GM12878 (cell line): ENCODE results near the gene WDR41. TPM values are rescaled to one million over a fixed set of nuclear protein-coding genes. Genes with fewer than 3 reads are reported as not detected.

Experiments
- BACH1 ChIP-seq: fragments of 450-650 bp; IDR thresholded peaks from 2 replicates; pipeline ENCODE4 v1.6.1; 2017; ENCODE audit warnings: mild to moderate bottlenecking, borderline replicate concordance
- BRCA1 ChIP-seq: IDR thresholded peaks from 2 replicates; pipeline ENCODE4 v1.6.1; 2011; ENCODE audit warnings: low read depth, low read length, improper control_type of control experiment
- IKZF1 ChIP-seq: fragments of 450-650 bp; conservative IDR thresholded peaks from 2 replicates; pipeline ENCODE4 v1.6.1; 2017; ENCODE audit warnings: antibody characterized with exemption, mild to moderate bottlenecking
- MYC ChIP-seq: IDR thresholded peaks from 2 replicates; pipeline ENCODE4 v1.6.1; 2011; ENCODE audit warnings: mild to moderate bottlenecking, low read length, moderate library complexity, inconsistent platforms; ENCODE audit not compliant: insufficient read depth, insufficient replicate concordance, insufficient read length, severe bottlenecking
- SIN3A ChIP-seq: IDR thresholded peaks from 2 replicates; pipeline ENCODE4 v1.6.1; 2012; ENCODE audit warnings: low read depth, low read length, improper control_type of control experiment
- SMC3 ChIP-seq: IDR thresholded peaks from 2 replicates; pipeline ENCODE4 v1.6.1; 2011; ENCODE audit warnings: low read length, improper control_type of control experiment, borderline replicate concordance
- WRNIP1 ChIP-seq: IDR thresholded peaks from 2 replicates; pipeline ENCODE4 v1.6.1; 2011; ENCODE audit warnings: low read depth, low read length, improper control_type of control experiment, borderline replicate concordance
- ZNF24 ChIP-seq: fragments of 450-650 bp; IDR thresholded peaks from 2 replicates; pipeline ENCODE4 v1.6.1; 2017; ENCODE audit warnings: antibody characterized with exemption, mild to moderate bottlenecking
- polyA plus RNA-seq, 11 experiments: library from polyadenylated mRNA; depleted of rRNA in 4 of 11; unstranded in 6 of 11; stranded (reverse) in 5 of 11; fragments of >200 nt; fragmentation: Nextera tagmentation in 4 of 11; fragmentation: Illumina TruSeq in 1 of 11; extraction: Ambion mirVana in 4 of 11; extraction: Trizol in 1 of 11; gene quantifications; 1 replicate in 1 of 11; 2 replicates in 10 of 11; pipeline versions ENCODE4 v1.2.1 to v1.2.3, GENCODE V29; 2011 to 2016; ENCODE audit warnings: inconsistent platforms in 2 of 11, missing spikeins in 2 of 11, low read depth in 1 of 11
- total RNA-seq, 4 experiments: library from RNA; depleted of rRNA in 3 of 4; stranded (reverse); fragments of >200 nt in 3 of 4; fragmentation: Illumina TruSeq in 1 of 4; extraction: Trizol in 1 of 4; gene quantifications; 2 replicates each; pipeline versions ENCODE4 v1.2.1 to v1.2.3, GENCODE V29; 2013 to 2021
- TF ChIP-seq, protein P1 (sequence below): fragments of 450-650 bp; IDR thresholded peaks from 2 replicates; pipeline ENCODE4 v1.6.1; 2017; ENCODE audit warnings: mild to moderate bottlenecking, moderate library complexity
- TF ChIP-seq, protein P2 (sequence below): fragments of 450-650 bp; IDR thresholded peaks from 2 replicates; pipeline ENCODE4 v1.6.1; 2016; ENCODE audit warnings: mild to moderate bottlenecking
- TF ChIP-seq, protein P3 (sequence below), 3 experiments: IDR thresholded peaks in 2 of 3; conservative IDR thresholded peaks in 1 of 3; 2 replicates each; pipeline ENCODE4 v1.5.1; 2011; ENCODE audit warnings: low read depth in 3 of 3, low read length in 3 of 3, mild to moderate bottlenecking in 3 of 3, control low read depth in 2 of 3, moderate library complexity in 2 of 3, inconsistent platforms in 1 of 3, mixed read lengths in 1 of 3; ENCODE audit not compliant: control insufficient read depth in 2 of 3, insufficient read depth in 1 of 3; ENCODE audit errors: extremely low read depth in 1 of 3
- TF ChIP-seq, protein P4 (sequence below): fragments of 450-650 bp; formaldehyde crosslinking; IDR thresholded peaks from 2 replicates; pipeline ENCODE4 v1.4.0; 2020; ENCODE audit warnings: mild to moderate bottlenecking, moderate library complexity
- TF ChIP-seq, protein P5 (sequence below): IDR thresholded peaks from 2 replicates; pipeline ENCODE4 v1.6.1; 2012; ENCODE audit warnings: low read depth, low read length, improper control_type of control experiment

Gene WDR41
- total and polyA plus RNA-seq, 10 of the 15 experiments (the other 5 are each of a cell fraction or from before 2014, with no cell fraction given), result 60.0 to 124 (median 84.4) TPM

DNA sequence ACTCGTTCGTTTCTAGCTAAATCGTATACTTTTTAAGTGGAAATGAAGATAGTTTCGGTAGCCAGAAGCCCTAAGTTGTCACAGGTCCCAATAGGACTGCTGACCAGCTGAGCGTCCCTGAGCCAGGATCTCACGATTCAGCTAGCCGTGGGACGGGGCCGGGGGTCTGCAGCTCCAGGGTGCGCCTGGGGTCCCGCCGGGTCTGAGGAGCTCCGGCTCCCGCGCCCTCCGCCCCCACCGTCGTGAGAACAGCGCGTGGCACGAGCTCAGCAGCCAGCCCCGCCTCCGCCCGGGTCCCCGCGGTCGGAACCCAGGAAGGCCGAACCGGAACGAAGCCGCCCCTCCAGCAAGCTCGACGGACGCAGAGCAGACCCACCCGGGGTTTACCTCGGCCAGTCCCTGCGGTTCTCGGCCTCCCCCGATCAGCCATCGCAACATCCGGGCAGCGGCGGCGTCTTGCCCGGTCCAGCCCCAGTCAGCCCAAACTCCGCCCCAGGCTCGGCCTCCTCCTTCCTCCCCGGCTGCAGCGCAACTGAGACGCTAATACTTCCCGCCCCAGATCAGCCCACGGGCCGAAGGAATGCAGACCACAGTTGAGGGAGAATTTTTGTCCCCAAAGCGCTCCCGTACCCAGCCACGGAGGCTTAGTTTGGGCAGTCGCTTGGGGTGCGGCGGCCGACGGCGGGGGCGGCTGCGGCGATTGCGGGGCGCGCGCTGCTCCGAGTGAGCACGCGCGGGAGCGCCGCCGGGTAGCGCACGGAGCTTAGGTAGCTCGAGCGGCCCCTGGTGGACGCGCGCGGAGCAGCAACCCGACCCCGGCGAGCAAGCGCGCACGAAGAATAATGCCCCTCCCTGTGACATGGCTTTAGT, at the start of gene WDR41 (continued):
- TF ChIP-seq, protein P1, sequence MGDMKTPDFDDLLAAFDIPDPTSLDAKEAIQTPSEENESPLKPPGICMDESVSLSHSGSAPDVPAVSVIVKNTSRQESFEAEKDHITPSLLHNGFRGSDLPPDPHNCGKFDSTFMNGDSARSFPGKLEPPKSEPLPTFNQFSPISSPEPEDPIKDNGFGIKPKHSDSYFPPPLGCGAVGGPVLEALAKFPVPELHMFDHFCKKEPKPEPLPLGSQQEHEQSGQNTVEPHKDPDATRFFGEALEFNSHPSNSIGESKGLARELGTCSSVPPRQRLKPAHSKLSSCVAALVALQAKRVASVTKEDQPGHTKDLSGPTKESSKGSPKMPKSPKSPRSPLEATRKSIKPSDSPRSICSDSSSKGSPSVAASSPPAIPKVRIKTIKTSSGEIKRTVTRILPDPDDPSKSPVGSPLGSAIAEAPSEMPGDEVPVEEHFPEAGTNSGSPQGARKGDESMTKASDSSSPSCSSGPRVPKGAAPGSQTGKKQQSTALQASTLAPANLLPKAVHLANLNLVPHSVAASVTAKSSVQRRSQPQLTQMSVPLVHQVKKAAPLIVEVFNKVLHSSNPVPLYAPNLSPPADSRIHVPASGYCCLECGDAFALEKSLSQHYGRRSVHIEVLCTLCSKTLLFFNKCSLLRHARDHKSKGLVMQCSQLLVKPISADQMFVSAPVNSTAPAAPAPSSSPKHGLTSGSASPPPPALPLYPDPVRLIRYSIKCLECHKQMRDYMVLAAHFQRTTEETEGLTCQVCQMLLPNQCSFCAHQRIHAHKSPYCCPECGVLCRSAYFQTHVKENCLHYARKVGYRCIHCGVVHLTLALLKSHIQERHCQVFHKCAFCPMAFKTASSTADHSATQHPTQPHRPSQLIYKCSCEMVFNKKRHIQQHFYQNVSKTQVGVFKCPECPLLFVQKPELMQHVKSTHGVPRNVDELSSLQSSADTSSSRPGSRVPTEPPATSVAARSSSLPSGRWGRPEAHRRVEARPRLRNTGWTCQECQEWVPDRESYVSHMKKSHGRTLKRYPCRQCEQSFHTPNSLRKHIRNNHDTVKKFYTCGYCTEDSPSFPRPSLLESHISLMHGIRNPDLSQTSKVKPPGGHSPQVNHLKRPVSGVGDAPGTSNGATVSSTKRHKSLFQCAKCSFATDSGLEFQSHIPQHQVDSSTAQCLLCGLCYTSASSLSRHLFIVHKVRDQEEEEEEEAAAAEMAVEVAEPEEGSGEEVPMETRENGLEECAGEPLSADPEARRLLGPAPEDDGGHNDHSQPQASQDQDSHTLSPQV, result peak; percentile 83; the same call in 1 of the 2 replicates
- peak; percentile 72 for TF ChIP-seq SMC3
- TF ChIP-seq BACH1, result peak; percentile 69; the same call in 1 of the 2 replicates
- TF ChIP-seq ZNF24, result peak; percentile 71
- TF ChIP-seq, protein P2, sequence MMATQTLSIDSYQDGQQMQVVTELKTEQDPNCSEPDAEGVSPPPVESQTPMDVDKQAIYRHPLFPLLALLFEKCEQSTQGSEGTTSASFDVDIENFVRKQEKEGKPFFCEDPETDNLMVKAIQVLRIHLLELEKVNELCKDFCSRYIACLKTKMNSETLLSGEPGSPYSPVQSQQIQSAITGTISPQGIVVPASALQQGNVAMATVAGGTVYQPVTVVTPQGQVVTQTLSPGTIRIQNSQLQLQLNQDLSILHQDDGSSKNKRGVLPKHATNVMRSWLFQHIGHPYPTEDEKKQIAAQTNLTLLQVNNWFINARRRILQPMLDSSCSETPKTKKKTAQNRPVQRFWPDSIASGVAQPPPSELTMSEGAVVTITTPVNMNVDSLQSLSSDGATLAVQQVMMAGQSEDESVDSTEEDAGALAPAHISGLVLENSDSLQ, result peak; percentile 45; the same call in 1 of the 2 replicates
- TF ChIP-seq WRNIP1, result no peak
- TF ChIP-seq BRCA1, result no peak
- TF ChIP-seq, protein P3, sequence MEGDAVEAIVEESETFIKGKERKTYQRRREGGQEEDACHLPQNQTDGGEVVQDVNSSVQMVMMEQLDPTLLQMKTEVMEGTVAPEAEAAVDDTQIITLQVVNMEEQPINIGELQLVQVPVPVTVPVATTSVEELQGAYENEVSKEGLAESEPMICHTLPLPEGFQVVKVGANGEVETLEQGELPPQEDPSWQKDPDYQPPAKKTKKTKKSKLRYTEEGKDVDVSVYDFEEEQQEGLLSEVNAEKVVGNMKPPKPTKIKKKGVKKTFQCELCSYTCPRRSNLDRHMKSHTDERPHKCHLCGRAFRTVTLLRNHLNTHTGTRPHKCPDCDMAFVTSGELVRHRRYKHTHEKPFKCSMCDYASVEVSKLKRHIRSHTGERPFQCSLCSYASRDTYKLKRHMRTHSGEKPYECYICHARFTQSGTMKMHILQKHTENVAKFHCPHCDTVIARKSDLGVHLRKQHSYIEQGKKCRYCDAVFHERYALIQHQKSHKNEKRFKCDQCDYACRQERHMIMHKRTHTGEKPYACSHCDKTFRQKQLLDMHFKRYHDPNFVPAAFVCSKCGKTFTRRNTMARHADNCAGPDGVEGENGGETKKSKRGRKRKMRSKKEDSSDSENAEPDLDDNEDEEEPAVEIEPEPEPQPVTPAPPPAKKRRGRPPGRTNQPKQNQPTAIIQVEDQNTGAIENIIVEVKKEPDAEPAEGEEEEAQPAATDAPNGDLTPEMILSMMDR (IDR thresholded peaks at IDR 0.05 in 2 of 3, conservative IDR thresholded peaks at IDR 0.05 in 1 of 3; ENCODE audit: control insufficient read depth in 2 of 3, extremely low read depth in 1 of 3, insufficient read depth in 1 of 3, low read depth in 3 of 3, low read length in 3 of 3), result peak; percentile 88 to 93 (median 93)
- TF ChIP-seq, protein P4, sequence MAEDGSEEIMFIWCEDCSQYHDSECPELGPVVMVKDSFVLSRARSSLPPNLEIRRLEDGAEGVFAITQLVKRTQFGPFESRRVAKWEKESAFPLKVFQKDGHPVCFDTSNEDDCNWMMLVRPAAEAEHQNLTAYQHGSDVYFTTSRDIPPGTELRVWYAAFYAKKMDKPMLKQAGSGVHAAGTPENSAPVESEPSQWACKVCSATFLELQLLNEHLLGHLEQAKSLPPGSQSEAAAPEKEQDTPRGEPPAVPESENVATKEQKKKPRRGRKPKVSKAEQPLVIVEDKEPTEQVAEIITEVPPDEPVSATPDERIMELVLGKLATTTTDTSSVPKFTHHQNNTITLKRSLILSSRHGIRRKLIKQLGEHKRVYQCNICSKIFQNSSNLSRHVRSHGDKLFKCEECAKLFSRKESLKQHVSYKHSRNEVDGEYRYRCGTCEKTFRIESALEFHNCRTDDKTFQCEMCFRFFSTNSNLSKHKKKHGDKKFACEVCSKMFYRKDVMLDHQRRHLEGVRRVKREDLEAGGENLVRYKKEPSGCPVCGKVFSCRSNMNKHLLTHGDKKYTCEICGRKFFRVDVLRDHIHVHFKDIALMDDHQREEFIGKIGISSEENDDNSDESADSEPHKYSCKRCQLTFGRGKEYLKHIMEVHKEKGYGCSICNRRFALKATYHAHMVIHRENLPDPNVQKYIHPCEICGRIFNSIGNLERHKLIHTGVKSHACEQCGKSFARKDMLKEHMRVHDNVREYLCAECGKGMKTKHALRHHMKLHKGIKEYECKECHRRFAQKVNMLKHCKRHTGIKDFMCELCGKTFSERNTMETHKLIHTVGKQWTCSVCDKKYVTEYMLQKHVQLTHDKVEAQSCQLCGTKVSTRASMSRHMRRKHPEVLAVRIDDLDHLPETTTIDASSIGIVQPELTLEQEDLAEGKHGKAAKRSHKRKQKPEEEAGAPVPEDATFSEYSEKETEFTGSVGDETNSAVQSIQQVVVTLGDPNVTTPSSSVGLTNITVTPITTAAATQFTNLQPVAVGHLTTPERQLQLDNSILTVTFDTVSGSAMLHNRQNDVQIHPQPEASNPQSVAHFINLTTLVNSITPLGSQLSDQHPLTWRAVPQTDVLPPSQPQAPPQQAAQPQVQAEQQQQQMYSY (CRISPR knock-in tag), result no peak
- TF ChIP-seq SIN3A, result peak; percentile 45; the same call in 1 of the 2 replicates
- peak; percentile 63 for TF ChIP-seq MYC
- peak; percentile 96 for TF ChIP-seq IKZF1
- TF ChIP-seq, protein P5, sequence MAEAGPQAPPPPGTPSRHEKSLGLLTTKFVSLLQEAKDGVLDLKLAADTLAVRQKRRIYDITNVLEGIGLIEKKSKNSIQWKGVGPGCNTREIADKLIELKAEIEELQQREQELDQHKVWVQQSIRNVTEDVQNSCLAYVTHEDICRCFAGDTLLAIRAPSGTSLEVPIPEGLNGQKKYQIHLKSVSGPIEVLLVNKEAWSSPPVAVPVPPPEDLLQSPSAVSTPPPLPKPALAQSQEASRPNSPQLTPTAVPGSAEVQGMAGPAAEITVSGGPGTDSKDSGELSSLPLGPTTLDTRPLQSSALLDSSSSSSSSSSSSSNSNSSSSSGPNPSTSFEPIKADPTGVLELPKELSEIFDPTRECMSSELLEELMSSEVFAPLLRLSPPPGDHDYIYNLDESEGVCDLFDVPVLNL, result peak; percentile 16; the same call in 1 of the 2 replicates
